ENCODE results near the gene COQ8A.
A peak's percentile ranks its signal among the peaks of the same experiment; 100 is the strongest.
"Not testable (repeated sequence)": the region's sequence is repeated elsewhere in the genome, so short reads cannot be mapped to it uniquely, and the experiment has no call there.

Gene COQ8A

GRCh38 chr1:226983247-226983991, 43.3 kb downstream of the COQ8A start:
- DNase-seq (ENCODE audit: insufficient read length, low spot score), result no peak
- FAIRE-seq, result no peak

- DNase-seq (ENCODE audit: insufficient read length, low spot score), result no peak
- FAIRE-seq, result no peak
Measured at GRCh38 chr1:226983992-226984364, 43.9 kb downstream of the COQ8A start.

GRCh38 chr1:226984521-226985238, 44.6 kb downstream of the COQ8A start:
- no peak for FAIRE-seq

GRCh38 chr1:226985239-226985838, 45.2 kb downstream of the COQ8A start:
- FAIRE-seq (no peak), DNase-seq (ENCODE audit: insufficient read length, low spot score) (no peak)

More at GRCh38 chr1:226984521-226985238, 44.6 kb downstream of the COQ8A start:
- no peak for DNase-seq (ENCODE audit: insufficient read length, low spot score)

GRCh38 chr1:226985839-226986463, 45.9 kb downstream of the COQ8A start:
- no peak for DNase-seq (ENCODE audit: insufficient read length, low spot score)
- FAIRE-seq, result no peak

GRCh38 chr1:226986496-226987178, 46.5 kb downstream of the COQ8A start:
- FAIRE-seq (no peak), DNase-seq (ENCODE audit: insufficient read length, low spot score) (no peak)

- no peak for FAIRE-seq
- no peak for DNase-seq (ENCODE audit: insufficient read length, low spot score)
Measured at GRCh38 chr1:226987179-226987536, 47.1 kb downstream of the COQ8A start.

GRCh38 chr1:226987623-226988333, 47.7 kb downstream of the COQ8A start:
- FAIRE-seq (no peak), DNase-seq (ENCODE audit: insufficient read length, low spot score) (no peak)

- DNase-seq (ENCODE audit: insufficient read length, low spot score) (no peak), FAIRE-seq (no peak)
Measured at GRCh38 chr1:226988334-226988666, 48.2 kb downstream of the COQ8A start.

GRCh38 chr1:226989085-226989920, 49.2 kb downstream of the COQ8A start:
- FAIRE-seq, result no peak

GRCh38 chr1:226990133-226990716, 50.1 kb downstream of the COQ8A start:
- FAIRE-seq, result peak; percentile 18

More at GRCh38 chr1:226989085-226989920, 49.2 kb downstream of the COQ8A start:
- no peak for DNase-seq (ENCODE audit: insufficient read length, low spot score)

GRCh38 chr1:226991920-226992319, 51.8 kb downstream of the COQ8A start:
- FAIRE-seq (no peak), DNase-seq (ENCODE audit: insufficient read length, low spot score) (no peak)

More at GRCh38 chr1:226990133-226990716, 50.1 kb downstream of the COQ8A start:
- DNase-seq (ENCODE audit: insufficient read length, low spot score), result no peak

GRCh38 chr1:226993814-226994585, 53.9 kb downstream of the COQ8A start:
- FAIRE-seq (no peak), DNase-seq (ENCODE audit: insufficient read length, low spot score) (no peak)

GRCh38 chr1:226994586-226995364, 54.7 kb downstream of the COQ8A start:
- DNase-seq (ENCODE audit: insufficient read length, low spot score) (no peak), FAIRE-seq (no peak)

GRCh38 chr1:226995365-226996332, 55.6 kb downstream of the COQ8A start:
- DNase-seq (ENCODE audit: insufficient read length, low spot score), result no peak
- FAIRE-seq, result peak; percentile 82

- not testable (repeated sequence) for FAIRE-seq; DNase-seq (ENCODE audit: insufficient read length, low spot score)
Measured at GRCh38 chr1:226999579-226999978, 59.5 kb downstream of the COQ8A start.
